ENCODE results near the gene THSD4.
"Not testable (repeated sequence)": the region's sequence is repeated elsewhere in the genome, so short reads cannot be mapped to it uniquely, and the experiment has no call there.

The THSD4 gene

GRCh38 chr15:71294251-71294910, 179.1 kb downstream of the THSD4 start:
- DNase-seq (ENCODE audit: low read depth in 2 of 2): no peak

DNA sequence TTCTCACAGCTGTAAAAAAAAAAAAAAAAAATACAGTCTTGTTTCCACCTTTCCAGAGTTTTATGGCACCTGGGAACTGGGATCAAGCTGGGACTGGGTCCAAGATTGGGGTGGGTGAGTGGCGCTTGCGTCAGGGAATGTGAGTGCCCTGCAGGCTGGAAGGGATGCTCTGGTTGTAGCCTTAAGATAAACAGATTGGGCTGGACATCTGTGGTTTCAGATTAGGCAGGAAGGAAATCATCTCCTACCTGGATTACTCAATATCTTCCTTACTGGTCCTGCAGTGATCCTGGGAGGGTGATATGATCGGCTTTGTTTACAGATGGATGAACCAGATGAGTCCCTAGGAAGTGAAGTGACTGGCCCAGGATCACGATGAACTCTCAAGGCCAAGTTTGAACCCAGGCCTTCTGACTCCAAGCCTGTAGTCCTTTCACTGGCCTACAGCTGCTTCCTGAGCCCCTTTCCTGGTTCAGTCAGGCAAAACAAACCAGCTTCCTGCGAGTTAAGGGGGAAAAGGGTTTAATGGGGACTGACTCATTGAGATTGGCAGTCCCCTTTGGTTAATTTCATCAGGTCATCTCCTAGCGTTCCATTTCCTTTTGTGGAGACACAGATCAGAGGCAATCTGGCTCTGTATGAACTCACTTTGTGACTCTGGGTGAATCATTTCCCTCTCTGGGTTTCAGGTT, 179.8 kb downstream of the THSD4 start:
- no peak for DNase-seq (ENCODE audit: low read depth in 2 of 2)

GRCh38 chr15:71295603-71296314, 180.5 kb downstream of the THSD4 start:
- no peak for DNase-seq (ENCODE audit: low read depth in 2 of 2)

- no peak for DNase-seq (ENCODE audit: low read depth in 2 of 2)
Measured at GRCh38 chr15:71296315-71296679, 181.0 kb downstream of the THSD4 start.

DNA sequence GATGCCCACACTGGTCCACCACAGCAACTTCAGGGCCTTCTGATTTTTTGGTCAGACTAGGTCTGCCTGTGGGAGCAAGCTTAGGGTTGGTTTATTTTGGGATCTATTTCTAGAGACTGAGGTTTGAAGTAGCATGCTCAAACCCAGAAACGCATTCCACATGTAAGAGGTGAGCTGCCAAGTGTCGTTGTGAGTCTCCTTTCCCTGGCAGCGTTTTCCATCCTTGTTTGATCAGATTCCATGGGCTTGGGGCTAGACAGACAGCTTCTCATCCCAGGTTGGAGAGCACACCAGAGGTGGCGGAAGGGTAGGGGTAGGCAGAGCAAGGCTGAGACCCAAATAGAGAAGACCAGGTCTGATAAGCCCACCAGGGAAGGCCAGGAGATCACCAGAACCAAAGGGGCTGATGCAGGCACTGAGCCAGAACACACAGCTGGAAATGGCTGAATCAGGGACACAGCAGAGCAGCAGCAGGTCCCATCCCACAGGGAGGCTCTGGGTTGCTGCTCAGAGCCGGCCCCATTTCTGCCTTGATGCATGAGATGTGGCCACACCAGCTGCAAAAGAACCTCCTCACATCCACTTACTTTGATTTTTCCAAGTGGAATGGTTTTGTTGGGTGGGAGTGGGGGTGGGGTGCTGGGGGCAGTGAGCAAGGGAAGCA, 186.8 kb downstream of the THSD4 start:
- DNase-seq (ENCODE audit: low read depth in 2 of 2): no peak

DNA sequence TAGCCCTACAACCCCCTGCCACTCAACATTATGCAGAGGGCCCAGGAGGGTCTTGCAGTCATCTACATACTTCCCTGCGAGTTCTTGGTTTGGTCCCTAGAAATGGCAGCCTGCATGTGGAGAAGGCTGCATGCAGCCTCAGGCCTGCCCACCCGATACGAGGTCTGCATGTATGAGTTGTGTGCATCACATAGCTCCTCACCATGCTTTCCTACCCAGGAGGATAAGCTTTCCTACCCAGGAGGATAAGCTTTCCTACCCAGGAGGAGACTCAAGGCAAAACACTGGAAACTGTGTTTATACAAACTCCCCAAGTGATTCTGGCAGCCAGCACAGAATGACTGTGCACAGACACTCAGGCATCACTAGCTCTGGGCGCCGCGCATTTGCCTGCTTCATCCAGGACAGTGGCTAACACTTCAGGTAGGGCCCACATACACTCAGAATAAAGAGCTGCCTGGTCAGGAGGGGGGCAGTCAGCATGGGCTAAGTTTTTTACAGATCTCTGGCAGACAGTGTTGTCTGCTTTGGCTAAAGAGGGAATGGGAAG, 187.7 kb downstream of the THSD4 start:
- no peak for DNase-seq (ENCODE audit: low read depth in 2 of 2)

DNA sequence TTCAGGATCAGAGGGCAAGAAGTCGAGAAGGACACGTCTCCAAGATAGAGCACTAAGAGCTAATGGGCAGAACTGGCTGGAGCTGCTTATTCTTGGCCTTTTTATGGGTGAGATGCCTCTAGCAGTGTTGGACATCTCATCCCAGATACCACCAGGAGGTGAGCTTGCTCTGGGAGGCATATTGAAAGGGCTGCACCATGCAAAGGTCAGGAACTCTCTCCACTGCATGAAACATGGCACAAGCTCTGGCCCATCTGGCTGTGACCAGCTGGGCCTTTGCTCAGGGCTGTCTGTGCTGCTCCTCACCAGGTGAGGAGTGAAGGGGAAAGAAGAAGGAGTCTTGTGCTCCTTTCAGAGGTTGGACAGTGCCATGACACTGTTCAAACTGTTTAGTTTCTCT, 188.7 kb downstream of the THSD4 start:
- no peak for DNase-seq (ENCODE audit: low read depth in 2 of 2)

GRCh38 chr15:71304681-71305080, 189.4 kb downstream of the THSD4 start:
- no peak for DNase-seq (ENCODE audit: low read depth in 2 of 2)

GRCh38 chr15:71306538-71306937, 191.3 kb downstream of the THSD4 start:
- DNase-seq (ENCODE audit: low read depth in 2 of 2): no peak

- no peak for DNase-seq (ENCODE audit: low read depth in 2 of 2)
Measured at GRCh38 chr15:71312194-71312708, 197.0 kb downstream of the THSD4 start.

GRCh38 chr15:71312731-71313460, 197.6 kb downstream of the THSD4 start:
- DNase-seq (ENCODE audit: low read depth in 2 of 2): no peak

DNA sequence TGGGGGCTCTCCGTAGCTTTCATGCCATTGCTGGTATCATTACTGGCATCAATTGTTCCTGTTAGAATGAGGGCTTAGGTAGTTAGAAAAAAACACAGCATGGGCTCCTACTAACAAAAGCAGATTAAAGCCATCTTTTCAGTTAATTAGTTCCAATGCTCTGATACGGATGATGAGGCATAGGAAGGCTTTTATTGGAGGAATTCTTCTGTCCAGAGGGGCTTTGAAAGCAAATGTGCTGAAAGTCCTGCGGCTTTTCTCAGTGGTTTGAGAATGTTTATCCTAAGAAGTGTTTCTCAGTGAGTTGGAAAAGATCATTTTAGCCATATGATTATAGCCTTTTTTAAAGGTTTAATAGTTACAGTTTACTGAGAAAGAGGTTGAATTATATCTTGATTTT, 198.5 kb downstream of the THSD4 start:
- DNase-seq (ENCODE audit: low read depth in 2 of 2): no peak

GRCh38 chr15:71314956-71315537, 199.8 kb downstream of the THSD4 start:
- DNase-seq (ENCODE audit: low read depth in 2 of 2): no peak

- no peak for DNase-seq (ENCODE audit: low read depth in 2 of 2)
Measured at GRCh38 chr15:71316911-71317310, 201.6 kb downstream of the THSD4 start.

DNA sequence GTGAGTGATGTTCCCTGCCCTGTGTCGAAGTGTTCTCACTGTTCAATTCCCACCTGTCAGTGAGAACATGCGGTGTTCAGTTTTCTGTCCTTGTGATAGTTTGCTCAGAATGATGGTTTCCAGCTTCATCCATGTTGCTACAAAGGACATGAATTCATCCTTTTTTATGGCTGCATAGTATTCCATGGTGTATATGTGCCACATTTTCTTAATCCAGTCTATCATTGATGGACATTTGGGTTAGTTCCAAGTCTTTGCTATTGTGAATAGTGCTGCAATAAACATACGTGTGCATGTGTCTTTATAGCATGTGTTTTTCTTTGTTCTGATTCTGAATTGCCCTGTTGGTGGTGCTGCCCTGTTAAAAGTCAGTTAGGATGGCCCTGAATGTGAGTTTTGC, 204.2 kb downstream of the THSD4 start:
- DNase-seq (ENCODE audit: low read depth in 2 of 2): not testable (repeated sequence)

- no peak for DNase-seq (ENCODE audit: low read depth in 2 of 2)
Measured at GRCh38 chr15:71319935-71320334, 204.7 kb downstream of the THSD4 start.

- no peak for DNase-seq (ENCODE audit: low read depth in 2 of 2)
Measured at GRCh38 chr15:71323082-71323481, 207.8 kb downstream of the THSD4 start.

DNA sequence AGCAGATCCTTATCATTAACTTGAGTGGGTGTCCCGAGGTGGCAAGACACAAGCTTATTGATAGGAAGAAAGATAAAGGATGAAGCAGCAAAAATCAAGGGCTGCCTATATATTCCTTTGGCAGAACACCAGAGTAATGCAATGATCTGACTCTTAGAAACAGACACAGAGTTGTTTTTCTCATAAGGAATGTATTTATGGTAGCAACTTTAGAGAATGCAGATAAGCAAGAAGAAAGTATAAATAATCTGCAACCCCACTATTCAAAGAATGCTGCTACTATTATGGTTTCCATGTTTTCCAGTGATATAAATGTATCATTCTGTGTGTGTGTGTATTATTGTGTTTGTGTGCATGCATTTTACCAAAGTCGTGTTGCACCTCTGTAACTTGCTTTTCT, 208.3 kb downstream of the THSD4 start:
- DNase-seq (ENCODE audit: low read depth in 2 of 2): no peak

- no peak for DNase-seq (ENCODE audit: low read depth in 2 of 2)
Measured at GRCh38 chr15:71325481-71325880, 210.2 kb downstream of the THSD4 start.

GRCh38 chr15:71328453-71328852, 213.2 kb downstream of the THSD4 start:
- no peak for DNase-seq (ENCODE audit: low read depth in 2 of 2)

GRCh38 chr15:71329041-71329440, 213.8 kb downstream of the THSD4 start:
- DNase-seq (ENCODE audit: low read depth in 2 of 2): no peak
